HCT116 (cell line): Measurements from ENCODE around the gene ATAD1. TPM values are rescaled to one million over a fixed set of nuclear protein-coding genes. Genes with fewer than 3 reads are reported as not detected.

ENCODE experiments used
- ATAC-seq: fragments of 200-7000 bp; cut with Tn5 transposase; 2 replicates; pipeline ENCODE4 v1.9.1; 2020; ENCODE audit warnings: mild to moderate bottlenecking, moderate library complexity
- Bru-seq: library from RNA; stranded (reverse); fragments of 400-500 nt; gene quantifications from one replicate; lab custom pipeline; 2021; lab: Mats Ljungman, UMichigan
- BruChase-seq, 2 experiments: library from RNA; stranded (reverse); fragments of 400-500 nt; gene quantifications; one replicate each; lab custom pipeline; 2021; lab: Mats Ljungman, UMichigan
- BruUV-seq: library from RNA; stranded (reverse); fragments of 400-500 nt; replicated peaks from 2 replicates; lab custom pipeline; 2021; lab: Mats Ljungman, UMichigan
- CTCF ChIA-PET: fragments of 300-600 bp; sonication (Branson Sonifier 250); formaldehyde crosslinking; loops from one replicate; lab custom pipeline; 2021; ENCODE audit warnings: antibody characterized with exemption; lab: Charles Lee
- POLR2A ChIA-PET: fragments of 300-600, 350-600 bp; sonication (Branson Sonifier 250); formaldehyde crosslinking; loops from one replicate; lab custom pipeline; 2021; ENCODE audit warnings: antibody characterized with exemption; lab: Charles Lee
- RAD21 ChIA-PET, 2 experiments: fragments of 300-600 bp; sonication (Branson Sonifier 250); formaldehyde crosslinking; loops; one replicate each; lab custom pipeline; 2023; ENCODE audit warnings: low total read pairs in 2 of 2; ENCODE audit not compliant: uncharacterized antibody in 2 of 2, unreplicated experiment in 2 of 2, low non-redundant PET in 1 of 2; lab: Charles Lee
- DNase-seq: peaks from one replicate; pipeline ENCODE4 v3.0.0-alpha.2; 2010; ENCODE audit warnings: low read depth, low spot score
- H2AFZ ChIP-seq: fragments of 200-600 bp; shearing (Covaris generic), sonication (generic); 2 replicates; pipeline ENCODE4 v1.6.1; 2017; ENCODE audit warnings: low read depth, mixed run types, mixed read lengths, antibody characterized with exemption, low read length; ENCODE audit not compliant: poor library complexity, severe bottlenecking
- H3K27ac ChIP-seq: 2 replicates; pipeline ENCODE4 v1.5.1; 2012; ENCODE audit warnings: low read depth, low read length
- H3K27me3 ChIP-seq: fragments of 200-600 bp; sonication (generic); 2 replicates; pipeline ENCODE4 v1.6.1; 2016; ENCODE audit warnings: mixed run types, low read length, mixed read lengths; ENCODE audit not compliant: insufficient read depth
- H3K36me3 ChIP-seq, 2 experiments: fragments of 200-500 bp in 1 of 2; fragments of 200-600 bp in 1 of 2; sonication (Bioruptor generic) in 1 of 2; sonication (generic) in 1 of 2; 2 replicates each; pipeline versions ENCODE4 v1.5.1 to v1.6.1; 2014 to 2016; ENCODE audit warnings: low read length in 2 of 2, inconsistent platforms in 1 of 2, mixed read lengths in 1 of 2, mixed run types in 1 of 2; ENCODE audit not compliant: insufficient read depth in 2 of 2, control insufficient read depth in 1 of 2
- H3K4me1 ChIP-seq, 2 experiments: fragments of 200-600 bp in 1 of 2; sonication (generic) in 1 of 2; 2 replicates each; pipeline versions ENCODE4 v1.5.1 to v1.6.1; 2012 to 2017; ENCODE audit warnings: low read length in 2 of 2, inconsistent platforms in 1 of 2, mild to moderate bottlenecking in 1 of 2, mixed read lengths in 1 of 2, mixed run types in 1 of 2, moderate library complexity in 1 of 2; ENCODE audit not compliant: insufficient read depth in 2 of 2, control insufficient read depth in 1 of 2
- H3K4me2 ChIP-seq: fragments of 200-600 bp; sonication (generic); 2 replicates; pipeline ENCODE4 v1.6.1; 2017; ENCODE audit warnings: mixed run types, low read length, mixed read lengths
- H3K4me3 ChIP-seq, 2 experiments: fragments of 200-600 bp in 1 of 2; sonication (generic) in 1 of 2; replicated peaks in 1 of 2; 2 replicates each; pipeline ENCODE4 v1.5.1; 2011 to 2016; ENCODE audit warnings: low read length in 2 of 2, control low read depth in 1 of 2, low read depth in 1 of 2, mild to moderate bottlenecking in 1 of 2, mixed read lengths in 1 of 2, mixed run types in 1 of 2
- H3K79me2 ChIP-seq: fragments of 200-600 bp; sonication (generic); 2 replicates; pipeline ENCODE4 v1.6.1; 2017; ENCODE audit warnings: mild to moderate bottlenecking, mixed run types, low read length, moderate library complexity, mixed read lengths; ENCODE audit not compliant: insufficient read depth
- H3K9ac ChIP-seq: fragments of 200-600 bp; sonication (generic); 2 replicates; pipeline ENCODE4 v1.6.1; 2016; ENCODE audit warnings: low read length, mixed read lengths
- H3K9me2 ChIP-seq: fragments of 200-600 bp; sonication (generic), shearing (Covaris generic); 2 replicates; pipeline ENCODE4 v1.6.1; 2017; ENCODE audit warnings: mixed run types, mild to moderate bottlenecking, moderate library complexity; ENCODE audit not compliant: insufficient read depth
- H3K9me3 ChIP-seq, 2 experiments: fragments of 200-500 bp in 1 of 2; fragments of 200-600 bp in 1 of 2; sonication (Bioruptor generic) in 1 of 2; sonication (generic) in 1 of 2; 2 replicates each; pipeline ENCODE4 v1.6.1; 2014 to 2017; ENCODE audit warnings: low read length in 2 of 2, mixed read lengths in 2 of 2, inconsistent platforms in 1 of 2, low read depth in 1 of 2, mild to moderate bottlenecking in 1 of 2, mixed run types in 1 of 2, moderate library complexity in 1 of 2; ENCODE audit not compliant: control insufficient read depth in 1 of 2, insufficient read depth in 1 of 2
- H4K20me1 ChIP-seq: fragments of 200-600 bp; sonication (generic), shearing (Covaris generic); 2 replicates; pipeline ENCODE4 v1.6.1; 2017; ENCODE audit warnings: mixed run types, mild to moderate bottlenecking, moderate library complexity; ENCODE audit not compliant: insufficient read depth
- ATF3 ChIP-seq: IDR thresholded peaks from 2 replicates; pipeline ENCODE4 v1.6.1; 2012
- CEBPB ChIP-seq: IDR thresholded peaks from 2 replicates; pipeline ENCODE4 v1.6.1; 2012; ENCODE audit warnings: low read depth
- CTCF ChIP-seq, 3 experiments: fragments of 200-600 bp in 1 of 3; sonication (generic) in 1 of 3; IDR thresholded peaks in 2 of 3; conservative IDR thresholded peaks in 1 of 3; 2 replicates each; pipeline ENCODE4 v1.5.1; 2012 to 2017; ENCODE audit warnings: low read depth in 2 of 3, low read length in 2 of 3, antibody characterized with exemption in 1 of 3, borderline replicate concordance in 1 of 3, control low read depth in 1 of 3, mild to moderate bottlenecking in 1 of 3, mixed read lengths in 1 of 3, mixed run types in 1 of 3, moderate library complexity in 1 of 3; ENCODE audit not compliant: insufficient read depth in 1 of 3
- EGR1 ChIP-seq: IDR thresholded peaks from 2 replicates; pipeline ENCODE4 v1.6.1; 2012; ENCODE audit warnings: low read depth
- ELF1 ChIP-seq: IDR thresholded peaks from 2 replicates; pipeline ENCODE4 v1.6.1; 2012; ENCODE audit warnings: low read depth, borderline replicate concordance
- EZH2phosphoT487 ChIP-seq: fragments of 200-600 bp; IDR thresholded peaks from 2 replicates; pipeline ENCODE4 v1.6.1; 2018; ENCODE audit warnings: antibody characterized with exemption, borderline replicate concordance
- MAX ChIP-seq: IDR thresholded peaks from 2 replicates; pipeline ENCODE4 v1.6.1; 2012
- POLR2A ChIP-seq: IDR thresholded peaks from 2 replicates; pipeline ENCODE4 v1.7.0; 2011; ENCODE audit warnings: borderline replicate concordance; ENCODE audit not compliant: insufficient read depth, insufficient read length; ENCODE audit errors: extremely low read depth
- POLR2AphosphoS5 ChIP-seq: IDR thresholded peaks from 2 replicates; pipeline ENCODE4 v1.6.1; 2011; ENCODE audit warnings: mild to moderate bottlenecking, low read depth, low read length, moderate library complexity
- RAD21 ChIP-seq: IDR thresholded peaks from 2 replicates; pipeline ENCODE4 v1.6.1; 2012; ENCODE audit warnings: low read depth, mild to moderate bottlenecking
- REST ChIP-seq: IDR thresholded peaks from 2 replicates; pipeline ENCODE4 v1.6.1; 2012; ENCODE audit warnings: low read depth
- SIN3A ChIP-seq: IDR thresholded peaks from 2 replicates; pipeline ENCODE4 v1.6.1; 2012; ENCODE audit warnings: low read depth
- SP1 ChIP-seq: IDR thresholded peaks from 2 replicates; pipeline ENCODE4 v1.6.1; 2012; ENCODE audit warnings: low read depth
- YY1 ChIP-seq: IDR thresholded peaks from 2 replicates; pipeline ENCODE4 v1.6.1; 2011; ENCODE audit warnings: low read length, low read depth, moderate library complexity, mild to moderate bottlenecking; ENCODE audit not compliant: insufficient replicate concordance; ENCODE audit errors: extremely low read depth
- ZFX ChIP-seq: fragments of 450-650 bp; IDR thresholded peaks from 2 replicates; pipeline ENCODE4 v1.6.1; 2017
- intact Hi-C: fragments of 100-400 bp; cut with micrococcal nuclease; formaldehyde crosslinking; loops from 2 replicates; pipeline ENCODE4 v1.10.0; 2022
- long read RNA-seq: library from polyadenylated mRNA; unstranded; transcript quantifications from one replicate; pipeline ENCODE4 v2.0.0, GENCODE V29; 2021; ENCODE audit not compliant: unreplicated experiment
- polyA plus RNA-seq: library from polyadenylated mRNA; unstranded; fragments of >200 nt; gene quantifications from 2 replicates; pipeline ENCODE4 v1.2.1, GENCODE V29; 2012; ENCODE audit warnings: missing spikeins
- total RNA-seq: library from RNA; stranded (reverse); gene quantifications from one replicate; pipeline ENCODE4 v1.2.1, GENCODE V29; 2021; ENCODE audit not compliant: unreplicated experiment

Gene ATAD1
- total RNA-seq (66.4 TPM), Bru-seq, nascent RNA (percentile 95 among the genes with signal in this experiment), BruChase-seq, experiment 1, labeled RNA remaining after a 6-hour chase (percentile 94 among the genes with signal in this experiment), BruChase-seq, experiment 2, labeled RNA remaining after a 2-hour chase (percentile 90 among the genes with signal in this experiment)
- polyA plus RNA-seq, result 17.5 and 22.0 TPM in 2 replicates
- long read RNA-seq, full-length matches to known transcripts, result 64 of 219 reads
- long read RNA-seq, partial matches to known transcripts, result 3 of 219 reads
- long read RNA-seq, other reads (novel, unspliced or antisense), result 152 of 219 reads

GRCh38 chr10:87817609-87818504 lies at the start of gene ATAD1:
TSS of gene ATAD1 (minus strand) at chr10:87818226. CDS start at chr10:87814599, 3,627 bp downstream.
- Histone ChIP-seq H3K9ac (peak within 1 kb of the TSS; percentile 93), H3K4me3 (peak within 1 kb of the TSS; percentile 83 to 85), H3K9me2 (no peaks in the 10 kb centered on the region), H3K4me2 (peak within 1 kb of the TSS; percentile 98), H2AFZ (peak within 1 kb of the TSS; percentile 74), H3K36me3 (peaks cover 0 to 3% of the 10 kb centered on the region in 2 experiments; a peak in 1 of 4 replicates), H4K20me1 (peaks cover 18% of the 10 kb centered on the region; the same call in 1 of the 2 replicates), H3K9me3 (no peaks in the 10 kb centered on the region), H3K27me3 (no peaks in the 10 kb centered on the region), H3K79me2 (peaks cover 52% of the 10 kb centered on the region), H3K27ac (peak within 1 kb of the TSS; percentile 86), H3K4me1 (peaks cover 7 to 22% of the 10 kb centered on the region in 2 experiments)
- intact Hi-C loops, result loop anchor here (2.0 kb wide), 1 partner anchor 45 kb away; the partner anchor contains the start of genes KLLN and PTEN
- DNase-seq (peak; percentile 77), ATAC-seq (peak; percentile 92)
- no peak for TF ChIP-seq RAD21
- TF ChIP-seq SP1, result no peak
- no peak for TF ChIP-seq ATF3
- no peak for TF ChIP-seq ELF1
- no peak for TF ChIP-seq EZH2phosphoT487
- no peak for TF ChIP-seq REST
- no peak for TF ChIP-seq CEBPB
- TF ChIP-seq YY1, result peak; percentile 22
- peak; percentile 93 for TF ChIP-seq POLR2AphosphoS5
- peak in 1 of 3 experiments; percentile 31; a peak in 2 of 6 replicates for TF ChIP-seq CTCF (IDR thresholded peaks at IDR 0.05 in 2 of 3, conservative IDR thresholded peaks at IDR 0.05 in 1 of 3; ENCODE audit: borderline replicate concordance in 1 of 3, insufficient read depth in 1 of 3, low read depth in 2 of 3, low read length in 2 of 3)
- TF ChIP-seq MAX, result peak; percentile 82
- TF ChIP-seq EGR1, result peak; percentile 59
- peak; percentile 84; the same call in 1 of the 2 replicates for TF ChIP-seq SIN3A
- TF ChIP-seq POLR2A, result peak; percentile 89
- TF ChIP-seq ZFX, result peak; percentile 98
- ChIA-PET RAD21 (no interaction called here), POLR2A (interaction anchor here (1.0 to 1.7 kb wide), 4 partner anchors 9 to 567 kb away, joined by 3 to 6 read pairs (median 4); no protein-coding TSS in a partner anchor), CTCF (interaction anchor here (1.0 kb wide), 1 partner anchor 24 kb away, joined by 3 read pairs; no protein-coding TSS in a partner anchor)
- TSS peak; percentile 44 for BruUV-seq
